ENCODE results near the gene C2orf92.
"Not testable (repeated sequence)": the region's sequence is repeated elsewhere in the genome, so short reads cannot be mapped to it uniquely, and the experiment has no call there.

The C2orf92 gene

DNA sequence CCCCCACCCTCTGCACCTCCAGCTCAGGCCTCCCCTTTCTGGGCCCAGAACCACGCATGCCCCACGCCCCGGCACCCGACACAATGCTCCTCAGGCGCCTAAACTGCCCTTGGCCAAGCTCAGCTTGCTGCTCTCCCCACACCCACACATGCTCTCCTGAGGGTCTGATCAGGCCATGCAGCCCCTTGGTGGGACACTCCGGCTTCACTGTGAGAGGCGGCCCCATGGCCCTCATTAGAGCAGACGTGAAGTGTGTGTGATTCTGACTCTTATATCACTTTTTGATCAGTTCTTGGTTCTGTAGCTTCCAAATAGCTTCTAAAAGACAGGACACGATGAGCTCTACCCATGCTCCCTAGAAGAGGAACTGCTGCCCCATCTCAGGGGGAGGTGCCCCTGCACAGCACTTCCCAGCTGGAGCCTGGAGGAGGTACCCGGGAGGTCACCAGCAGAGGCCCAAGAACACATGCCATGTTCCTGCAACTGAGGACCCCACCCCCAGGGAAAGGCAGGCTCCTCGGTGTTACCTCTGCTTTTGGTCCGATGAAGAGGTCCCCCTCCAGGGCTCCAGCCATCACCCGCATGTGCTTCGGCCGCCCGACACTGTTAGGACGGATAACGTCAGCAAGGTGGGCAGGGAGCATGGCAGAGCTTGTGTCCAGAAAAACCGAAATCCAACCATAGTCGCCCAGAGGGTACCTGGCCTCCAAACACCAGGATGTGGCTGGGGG is 9.3 kb upstream of the C2orf92 start:
- no peak for DNase-seq

DNA sequence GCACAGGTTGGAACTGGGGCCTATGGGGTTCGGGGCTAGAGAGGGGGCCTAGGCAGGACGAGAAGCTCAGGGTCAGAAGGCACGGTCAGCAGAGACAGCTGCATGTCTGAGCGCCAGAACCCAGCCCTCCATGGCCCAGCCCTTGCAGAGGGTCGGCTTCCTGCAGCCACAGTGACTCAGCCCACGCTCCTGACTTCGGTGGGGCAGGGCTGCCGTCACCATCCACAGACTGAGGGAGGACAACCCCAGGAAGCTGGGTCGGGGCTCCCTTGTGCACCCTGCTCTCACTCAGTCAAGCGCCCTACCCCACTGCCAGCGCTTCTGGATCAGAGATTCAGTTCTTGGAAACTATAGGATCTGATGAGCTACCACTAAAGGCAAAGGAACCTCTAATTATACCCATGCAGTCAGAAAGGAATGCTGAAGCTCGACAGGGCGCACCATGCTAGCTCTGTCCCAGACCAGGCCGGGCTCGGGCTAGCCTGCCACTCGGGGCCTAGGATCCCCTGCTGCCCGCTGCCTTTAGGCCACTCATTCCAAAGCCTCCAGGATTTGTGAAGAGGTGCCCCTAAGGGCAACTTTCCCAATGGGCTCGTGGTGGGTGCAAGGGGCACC is 8.6 kb upstream of the C2orf92 start:
- DNase-seq: no peak

DNA sequence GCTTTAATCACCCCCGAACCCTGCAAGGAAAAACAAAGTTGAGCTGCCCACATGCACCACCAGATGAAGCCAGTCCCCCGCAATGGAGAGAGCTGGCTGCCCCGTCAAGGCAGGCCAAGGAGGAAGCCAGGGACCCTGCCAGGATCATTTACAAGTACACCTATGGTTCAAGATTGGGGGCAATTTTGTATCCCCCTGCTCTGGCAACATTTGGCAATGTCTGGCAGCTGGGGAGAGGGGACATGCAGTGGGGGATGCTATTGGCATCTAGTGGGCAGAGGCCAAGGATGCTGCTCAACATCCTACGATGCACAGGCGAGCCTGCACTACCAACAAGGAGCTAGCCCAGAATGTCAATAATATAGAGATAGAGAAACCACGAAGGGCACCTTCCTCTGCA is 7.6 kb upstream of the C2orf92 start:
- no peak for DNase-seq

DNA sequence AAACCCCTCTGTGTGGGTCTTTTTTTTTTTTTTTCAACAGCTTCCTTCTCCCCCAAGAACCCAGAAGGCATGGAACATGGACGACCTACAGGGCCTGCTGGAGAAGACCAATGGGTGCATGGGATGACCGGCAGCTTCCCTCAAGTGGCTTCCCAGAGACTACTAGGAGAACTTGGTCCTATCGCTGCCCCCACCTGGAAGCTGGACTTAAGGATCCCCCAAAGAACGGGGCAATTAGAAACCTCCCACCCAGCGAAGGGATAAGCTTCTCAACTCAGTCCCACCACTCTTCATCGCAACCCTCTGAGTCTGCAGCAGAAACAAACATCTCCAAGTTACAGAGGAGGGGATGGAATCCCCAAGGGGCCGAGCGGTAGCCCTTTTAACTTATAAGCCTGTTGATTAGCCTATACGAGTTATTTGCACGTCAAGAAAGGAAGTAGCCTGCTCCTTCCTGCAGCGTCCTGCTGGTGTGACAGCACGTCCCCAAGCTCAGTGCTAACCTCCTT is 7.1 kb upstream of the C2orf92 start:
- no peak for DNase-seq

DNA sequence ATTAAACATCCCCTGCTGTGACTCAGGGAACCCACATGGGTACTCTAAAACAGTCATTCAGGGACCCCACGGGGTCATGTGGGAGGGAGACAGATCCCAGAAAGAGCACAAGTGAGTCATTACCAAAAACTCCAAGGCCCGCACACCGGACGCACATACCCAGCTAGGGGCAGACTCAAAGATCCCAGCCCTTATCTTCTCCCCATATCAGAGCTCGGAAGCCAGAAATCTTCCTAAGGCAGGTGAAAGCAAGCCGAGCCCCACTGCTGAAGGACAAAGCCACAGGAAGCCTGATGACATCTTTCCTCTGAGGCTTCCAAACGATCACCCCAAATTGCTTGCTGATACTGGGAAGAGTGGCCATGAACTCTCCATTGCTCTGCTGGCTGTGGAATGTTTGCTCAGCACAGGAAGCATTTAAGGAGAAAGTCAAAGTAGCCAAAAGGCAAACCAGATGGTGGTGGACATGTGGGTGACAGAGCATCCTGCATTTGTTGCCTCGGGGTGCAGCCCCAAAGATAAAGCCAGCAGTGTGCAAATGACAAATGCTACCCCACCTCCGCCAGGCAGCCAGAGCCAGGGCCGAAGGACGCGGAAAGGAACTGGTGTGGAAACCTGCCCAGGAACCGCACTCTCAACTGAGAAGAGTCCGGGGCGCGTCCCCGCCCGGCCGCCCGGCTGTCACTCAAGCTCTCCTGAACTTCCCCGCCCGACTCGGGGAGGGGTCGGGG is 6.5 kb upstream of the C2orf92 start:
- DNase-seq: peak; percentile 46 to 70

DNA sequence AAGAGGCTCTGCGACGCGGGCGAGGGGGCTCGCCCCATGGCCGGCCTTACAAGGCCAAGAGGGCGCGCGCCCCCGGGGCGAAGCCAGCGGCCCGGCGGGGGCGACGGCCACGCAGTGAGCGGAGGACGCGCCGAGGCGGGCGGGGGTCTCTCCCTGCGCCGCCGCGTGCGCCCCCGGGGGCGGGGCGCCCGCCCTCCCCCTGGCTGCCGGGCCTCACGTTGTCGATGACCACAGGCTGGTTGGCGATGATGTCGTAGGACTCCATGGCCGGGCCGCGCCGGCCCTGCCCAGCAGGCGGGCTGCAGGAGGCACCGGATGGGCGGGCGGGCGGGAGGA is 5.9 kb upstream of the C2orf92 start:
- DNase-seq: no peak

DNA sequence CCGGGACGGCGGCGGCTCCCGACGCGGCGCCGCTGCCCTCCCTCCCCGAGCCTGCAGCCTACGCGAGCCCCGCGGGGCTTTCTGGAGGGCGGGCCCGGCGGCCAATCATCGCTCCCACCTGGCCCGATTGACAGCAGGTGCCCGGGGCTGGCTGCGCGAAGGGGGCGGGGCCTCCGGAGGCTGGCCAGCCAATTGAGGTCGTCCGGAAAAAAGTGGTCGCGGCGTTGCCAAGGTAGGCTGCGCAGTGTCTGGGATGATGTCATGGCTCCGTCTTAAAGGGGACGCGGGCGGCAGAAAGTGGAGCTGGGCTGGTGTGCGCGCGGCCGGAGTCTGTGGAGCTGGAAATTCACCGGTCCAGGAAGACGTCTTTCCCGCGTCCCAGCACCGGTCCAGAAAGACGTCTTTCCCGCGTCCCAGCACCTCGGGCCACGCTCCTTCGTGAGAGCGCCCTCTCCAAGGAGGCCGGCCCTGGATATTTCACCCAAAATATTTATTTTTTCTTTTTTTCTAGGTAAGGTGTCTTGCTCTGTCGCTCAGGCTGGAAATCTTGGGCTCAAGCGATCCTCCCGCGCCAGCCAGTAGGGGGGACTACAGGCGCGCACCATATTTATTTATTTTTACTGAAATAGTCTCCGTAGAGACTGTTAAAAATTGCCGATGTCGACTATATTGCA is 5.4 kb upstream of the C2orf92 start, which contains the start of gene ACTR1B:
Gene ACTR1B (minus strand): TSS at position 83 of the 674 bp plus-strand sequence. CDS start 154 bp downstream, outside the sequence.
- peak; percentile 98 to 99 for DNase-seq

DNA sequence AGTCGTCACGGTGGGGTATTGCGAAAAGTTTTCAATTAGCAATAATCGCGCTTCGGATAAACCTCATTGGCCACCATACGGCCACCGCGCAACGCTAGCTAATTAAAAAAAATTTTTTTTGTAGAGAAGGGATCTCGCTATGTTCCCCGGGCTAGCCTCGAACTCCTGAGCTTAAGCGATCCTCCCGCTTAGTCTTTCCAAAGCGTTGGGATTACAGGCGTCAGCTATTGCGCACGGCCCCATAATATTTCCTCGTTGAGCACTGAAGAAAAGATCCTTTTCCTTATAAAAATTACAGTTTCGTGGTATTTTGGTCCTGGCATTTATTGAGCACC is 4.9 kb upstream of the C2orf92 start:
- no peak for DNase-seq

DNA sequence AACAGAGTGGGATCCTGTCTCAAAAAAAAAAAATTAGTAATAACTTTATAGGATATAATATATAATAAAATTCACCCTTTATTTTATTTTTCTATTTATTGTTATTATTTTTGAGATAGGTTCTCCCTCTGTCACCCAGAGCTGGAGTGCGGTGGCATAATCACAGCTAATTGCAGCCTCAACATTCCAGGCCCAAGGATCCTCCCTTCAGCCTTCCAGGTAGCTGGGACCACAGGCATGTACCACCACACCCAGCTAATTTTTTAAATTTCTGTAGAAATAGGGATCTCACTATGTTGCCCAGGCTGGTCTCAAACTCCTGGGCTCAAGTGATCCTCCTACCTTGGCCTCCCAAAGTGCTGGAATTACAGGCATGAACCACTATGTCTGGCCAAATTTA is 958 bp downstream of the C2orf92 start:
- DNase-seq: no peak

DNA sequence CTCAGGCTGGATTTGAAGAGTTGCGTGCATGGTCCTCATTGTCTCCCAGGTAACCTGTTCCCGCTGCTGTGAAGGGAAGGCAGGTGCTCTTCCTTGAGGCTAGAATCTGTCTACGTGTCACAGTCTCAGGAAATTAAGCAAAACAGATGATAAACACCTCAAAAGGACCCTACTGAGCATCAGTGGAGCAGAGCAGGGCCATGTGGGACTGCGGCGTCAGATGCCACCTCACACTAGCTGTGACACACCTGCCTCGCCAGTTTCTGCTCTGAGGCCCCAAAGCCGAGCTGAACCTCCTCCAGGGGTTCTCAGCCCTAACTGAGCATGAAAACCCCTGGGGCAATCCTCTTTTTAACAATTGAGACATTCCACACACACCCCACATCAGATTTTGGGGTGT is 2.0 kb downstream of the C2orf92 start:
- DNase-seq: no peak

DNA sequence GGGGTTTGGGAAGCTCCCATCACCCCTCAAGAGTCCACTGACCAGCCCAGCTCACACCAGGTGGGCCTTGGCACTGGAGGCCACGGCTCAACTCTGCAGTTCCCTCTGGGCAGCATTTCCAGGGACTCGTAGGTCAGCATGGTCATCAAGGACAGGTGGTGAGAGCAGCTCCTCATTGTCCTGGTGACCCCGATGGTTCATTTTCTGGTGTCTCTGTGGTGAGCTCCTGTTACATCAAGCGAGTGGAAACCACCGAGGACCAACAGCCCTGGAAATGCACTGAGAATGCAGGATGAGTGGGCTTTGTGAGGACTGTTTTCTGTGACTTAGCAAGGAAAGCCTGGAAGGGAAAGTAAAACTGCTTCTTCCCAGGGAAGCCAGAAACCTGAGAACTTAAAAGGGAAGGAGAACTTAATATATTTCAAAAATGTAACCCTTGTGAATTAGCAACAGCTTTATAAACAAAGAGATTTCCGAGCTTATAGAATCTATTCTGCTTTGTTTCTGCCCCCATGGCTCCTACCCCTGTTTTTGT is 3.2 kb downstream of the C2orf92 start:
- DNase-seq: not testable (repeated sequence)

DNA sequence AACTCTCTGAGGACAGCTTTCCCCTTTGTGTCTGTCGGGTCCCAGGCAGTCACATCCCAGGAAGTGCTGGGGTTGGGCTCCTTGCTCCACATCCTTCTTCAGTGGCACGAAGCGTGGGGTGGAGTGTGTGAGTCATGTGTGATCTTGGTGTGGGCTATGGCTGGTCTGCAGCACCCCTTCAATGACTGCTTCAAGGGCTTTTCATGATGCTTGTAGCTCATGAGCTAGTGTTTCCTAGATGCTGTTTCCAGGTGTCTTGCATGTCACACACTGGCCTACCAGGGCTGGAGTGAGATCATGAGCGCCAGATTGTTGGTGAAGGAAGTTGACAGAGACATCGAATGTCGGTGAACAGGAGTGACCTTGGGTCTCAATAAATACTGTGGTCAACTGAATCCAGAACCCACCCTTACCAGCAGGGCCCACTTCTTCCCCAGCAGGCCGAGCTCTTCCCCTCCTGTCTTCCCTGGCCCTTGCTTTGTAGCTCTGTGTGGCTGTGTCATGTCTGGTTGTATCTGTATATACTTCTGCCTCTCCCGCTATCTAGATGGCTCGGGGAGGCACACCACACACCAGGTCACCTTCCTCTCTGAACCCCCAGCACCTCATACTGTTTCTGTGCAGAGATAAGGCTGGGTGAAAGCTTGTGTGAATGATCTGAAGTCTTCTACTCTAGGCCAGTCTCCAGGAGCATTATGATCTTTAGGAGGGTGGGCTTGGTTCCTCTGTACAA is 3.8 kb downstream of the C2orf92 start:
- no peak for DNase-seq

DNA sequence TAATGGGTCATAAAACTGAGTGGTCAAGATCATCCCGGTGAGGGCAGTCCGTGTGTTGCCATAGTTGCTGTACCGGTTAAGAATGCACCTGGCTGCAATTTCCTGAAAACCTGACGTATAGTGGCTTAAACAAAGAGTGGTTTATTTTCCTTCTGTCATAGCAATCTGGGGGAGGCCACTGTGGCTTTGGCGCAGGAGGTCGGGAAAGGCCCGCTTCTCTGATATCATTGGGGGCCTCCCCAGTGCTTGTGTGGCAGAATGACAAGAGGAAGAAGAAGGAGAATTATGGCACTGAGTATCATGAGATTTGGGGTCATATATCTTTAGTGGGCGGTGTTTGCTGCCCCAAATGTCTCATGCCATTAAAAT is 4.4 kb downstream of the C2orf92 start:
- no peak for DNase-seq

DNA sequence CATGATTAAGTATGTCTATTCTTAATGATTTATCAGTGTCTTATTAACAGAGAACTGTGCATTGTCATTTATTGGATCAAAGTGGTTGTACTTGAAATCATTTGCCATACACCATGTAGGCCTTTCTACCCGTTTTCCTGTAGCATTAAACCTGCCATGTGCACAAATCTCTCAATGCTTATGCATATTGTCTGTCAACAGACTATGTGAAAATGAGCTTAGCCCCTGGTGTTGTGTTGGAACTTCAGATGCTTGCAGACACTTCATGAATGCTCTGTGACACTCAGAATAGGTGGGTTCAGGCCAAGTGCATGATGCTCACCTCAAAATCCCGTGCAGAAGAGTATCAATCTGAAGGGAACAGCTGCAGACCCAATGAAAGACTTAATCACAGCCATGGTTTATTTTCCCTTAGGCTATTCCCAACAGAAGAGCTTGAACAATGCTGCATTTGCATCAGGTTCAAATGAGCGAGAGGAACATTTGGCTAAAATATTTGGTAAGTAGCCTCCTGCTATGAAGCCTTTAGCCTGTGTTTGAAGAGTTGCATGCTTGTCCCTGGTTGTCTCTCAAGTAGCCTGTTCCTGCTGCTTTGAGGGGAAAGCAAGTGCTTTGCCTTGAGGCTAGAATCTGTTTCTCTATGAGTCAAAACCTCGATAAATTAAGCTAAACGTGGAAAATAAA is 6.1 kb downstream of the C2orf92 start:
- DNase-seq: no peak

DNA sequence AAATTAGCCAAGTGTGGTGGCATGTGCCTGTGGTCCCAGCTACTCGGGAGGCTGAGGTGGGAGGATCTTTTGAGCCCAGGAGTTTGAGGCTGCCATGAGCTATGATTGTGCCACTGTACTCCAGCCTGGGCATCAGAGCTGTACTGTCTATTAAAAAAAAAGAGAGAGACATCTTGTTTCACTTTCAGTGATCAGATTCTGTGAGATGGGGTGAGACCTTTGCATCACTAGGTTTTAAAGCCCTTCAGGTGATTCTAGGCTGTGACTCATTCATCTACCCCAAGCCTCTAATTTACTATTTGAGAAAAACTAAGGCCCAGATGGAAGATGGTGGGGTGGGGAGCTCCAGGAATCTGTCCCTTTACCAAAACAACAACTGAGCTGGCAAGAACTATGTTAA is 7.1 kb downstream of the C2orf92 start:
- no peak for DNase-seq

DNA sequence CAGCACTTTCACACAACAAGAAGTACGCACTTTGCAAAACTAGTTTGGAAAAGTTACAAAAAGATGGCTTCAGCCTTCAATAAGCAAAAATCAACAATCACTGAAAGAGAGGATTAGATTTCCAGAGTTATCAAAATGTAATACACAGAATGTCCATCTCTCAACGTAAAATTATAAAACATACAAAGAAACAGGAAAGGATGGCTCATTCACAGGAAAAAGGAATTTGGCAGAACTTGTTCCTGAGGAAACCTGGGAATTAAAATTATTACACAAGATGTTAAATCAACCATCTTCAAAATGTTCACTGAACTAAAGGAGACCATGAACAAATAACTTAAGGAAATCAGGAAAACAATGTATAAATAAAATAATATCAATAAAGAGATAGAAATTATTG is 8.0 kb downstream of the C2orf92 start:
- DNase-seq: no peak

DNA sequence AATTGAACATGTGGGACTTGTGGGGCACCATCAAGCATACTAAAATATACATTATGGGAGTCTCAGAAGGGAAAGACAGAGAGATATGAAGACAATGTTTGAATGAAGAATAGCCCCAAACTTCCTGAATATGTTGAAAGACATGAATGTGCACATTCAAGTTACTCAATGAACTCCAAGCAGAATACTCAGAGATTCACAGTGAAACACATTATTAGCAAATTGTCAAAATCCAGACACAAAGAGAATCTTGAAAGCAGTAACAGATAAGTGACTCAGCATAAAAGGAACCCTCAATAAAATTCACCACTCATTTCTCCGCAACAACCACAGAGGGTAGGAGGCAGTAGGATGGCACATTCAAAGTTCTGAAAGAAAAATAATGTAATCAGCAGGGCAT is 8.8 kb downstream of the C2orf92 start:
- DNase-seq: no peak

DNA sequence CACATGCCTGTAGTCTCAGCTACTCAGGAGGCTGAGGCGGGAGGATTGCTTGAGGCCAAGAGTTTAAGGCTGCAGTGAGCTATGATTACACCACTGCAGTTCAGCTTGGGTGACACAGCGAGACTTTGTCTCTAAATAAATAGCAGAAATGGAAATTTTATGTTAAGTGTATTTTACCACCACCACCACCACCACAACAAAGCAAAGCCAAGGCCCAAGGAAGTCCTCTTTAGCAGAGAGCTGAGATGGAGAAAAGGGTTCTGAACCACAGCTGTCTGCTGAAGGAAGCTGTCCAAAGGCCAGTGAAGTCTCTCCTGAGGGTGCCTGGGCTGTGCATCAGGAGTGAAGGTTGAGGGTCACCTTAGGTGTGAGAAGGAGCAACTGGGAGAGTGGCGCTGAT is 17.7 kb downstream of the C2orf92 start:
- DNase-seq: not testable (repeated sequence)

DNA sequence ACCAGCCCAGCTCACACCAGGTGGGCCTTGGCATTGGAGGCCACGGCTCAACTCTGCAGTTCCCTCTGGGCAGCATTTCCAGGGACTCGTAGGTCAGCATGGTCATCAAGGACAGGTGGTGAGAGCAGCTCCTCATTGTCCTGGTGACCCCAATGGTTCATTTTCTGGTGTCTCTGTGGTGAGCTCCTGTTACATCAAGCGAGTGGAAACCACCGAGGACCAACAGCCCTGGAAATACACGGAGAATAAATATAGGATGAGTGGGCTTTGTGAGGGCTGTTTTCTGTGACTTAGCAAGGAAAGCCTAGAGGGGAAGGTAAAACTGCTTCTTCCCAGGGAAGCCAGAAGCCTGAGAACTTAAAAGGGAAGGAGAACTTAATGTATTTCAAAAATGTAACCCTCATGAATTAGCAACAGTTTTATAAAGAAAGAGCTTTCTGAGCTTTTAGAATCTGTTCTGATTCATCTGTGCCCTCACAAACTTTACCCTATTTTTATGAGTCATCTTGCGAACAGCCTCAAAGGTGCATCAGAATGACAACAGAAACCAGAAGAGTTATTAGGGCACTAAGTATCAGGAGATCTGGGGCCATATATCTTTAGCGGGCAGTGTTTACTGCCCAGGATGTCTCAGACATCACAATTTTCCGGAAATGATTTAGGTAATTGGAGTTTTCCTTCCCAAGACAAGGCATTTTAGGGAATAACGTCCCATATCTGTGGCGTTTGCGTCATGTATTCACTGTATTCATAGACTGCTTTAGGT is 18.7 kb downstream of the C2orf92 start:
- DNase-seq: no peak

DNA sequence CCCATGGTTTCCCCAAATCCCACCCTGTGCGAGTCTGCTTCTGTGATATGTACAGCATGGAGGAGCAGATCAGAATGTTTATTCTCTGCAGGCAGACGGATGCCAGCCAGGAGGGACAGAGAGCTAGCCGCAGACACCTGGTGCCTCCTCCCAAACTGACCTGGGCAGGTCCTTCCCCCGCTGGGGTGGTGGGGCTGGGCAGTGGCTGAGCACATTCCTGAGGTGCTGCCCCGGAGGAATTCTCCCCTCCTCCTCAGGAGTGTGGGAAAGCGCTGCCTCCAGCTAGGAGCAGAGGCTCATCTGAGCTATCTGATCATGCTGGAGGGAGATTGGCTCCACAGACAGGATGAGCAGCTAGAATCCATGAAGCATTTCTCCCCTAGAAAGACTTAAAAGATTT is 21.7 kb downstream of the C2orf92 start:
- no peak for DNase-seq

DNA sequence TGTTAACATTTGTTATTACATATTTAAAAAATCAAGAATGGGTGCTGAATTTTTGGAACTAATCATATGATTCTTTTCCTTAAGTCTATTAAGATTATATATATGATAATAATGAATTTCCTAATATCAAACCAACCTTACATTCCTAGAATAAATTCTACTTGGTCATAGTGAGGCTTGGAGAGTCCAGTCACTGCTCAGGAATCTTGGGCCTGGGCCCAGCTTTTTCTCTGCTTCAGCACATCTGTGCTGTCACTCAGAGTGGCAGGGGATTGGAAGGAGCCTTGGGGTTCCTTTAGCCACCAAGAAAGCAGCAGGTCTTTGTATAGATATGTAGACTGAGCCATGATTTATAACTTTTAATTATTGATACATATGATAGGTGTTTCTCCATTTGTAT is 24.0 kb downstream of the C2orf92 start:
- no peak for DNase-seq

All from hippocampal formation (tissue), 2 donors.